GM12878 (cell line): ENCODE measurements around the gene SH2D6. TPM values are rescaled to one million over a fixed set of nuclear protein-coding genes. Genes with fewer than 3 reads are reported as not detected.

Experiments
- ATAC-seq: fragments of 200-7000 bp; cut with Tn5 transposase; 3 replicates; pipeline ENCODE4 v1.9.1; 2020; ENCODE audit warnings: mild to moderate bottlenecking, moderate library complexity
- BruUV-seq: library from RNA; stranded (reverse); fragments of 400-500 nt; replicated peaks from 2 replicates; lab custom pipeline; 2021; lab: Mats Ljungman, UMichigan
- CTCF ChIA-PET: fragments of 300-600 bp; sonication (Branson Sonifier 250); formaldehyde crosslinking; extraction: SDS; loops from one replicate; lab custom pipeline; 2021; ENCODE audit warnings: inconsistent platforms; lab: Yijun Ruan, JAX
- POLR2A ChIA-PET: fragments of 350-600 bp; formaldehyde crosslinking; extraction: SDS; loops from one replicate; lab custom pipeline; 2021; ENCODE audit warnings: inconsistent platforms; lab: Charles Lee
- RAD21 ChIA-PET: fragments of 300-600 bp; sonication (Branson Sonifier 250); formaldehyde crosslinking; loops from one replicate; lab custom pipeline; 2023; ENCODE audit warnings: antibody characterized with exemption; ENCODE audit not compliant: unreplicated experiment; lab: Charles Lee
- SMC1A ChIA-PET: fragments of 300-600 bp; sonication (Branson Sonifier 250); formaldehyde crosslinking; loops from one replicate; lab custom pipeline; 2023; ENCODE audit not compliant: unreplicated experiment, uncharacterized antibody; lab: Charles Lee
- DNase-seq: peaks from one replicate; pipeline ENCODE4 v3.0.0-alpha.2; 2011; ENCODE audit warnings: low read depth, low spot score
- FAIRE-seq: peaks from 3 replicates; lab custom pipeline; 2011; peaks lifted over from hg19 to GRCh38; lab: Jason Lieb, UNC
- H2AFZ ChIP-seq: 2 replicates; pipeline ENCODE4 v1.6.0; 2011; ENCODE audit warnings: low read depth, low read length, control low read depth; ENCODE audit not compliant: control insufficient read depth
- H3K27ac ChIP-seq: 2 replicates; pipeline ENCODE4 v1.5.1; 2011; ENCODE audit warnings: control low read depth; ENCODE audit not compliant: control insufficient read depth, insufficient read depth
- H3K27me3 ChIP-seq, 2 experiments: replicated peaks in 1 of 2; 2 replicates each; pipeline versions ENCODE4 v1.6.0 to v1.6.1; 2011; ENCODE audit warnings: low read length in 1 of 2; ENCODE audit not compliant: control insufficient read depth in 2 of 2, insufficient read depth in 2 of 2
- H3K36me3 ChIP-seq, 2 experiments: 2 replicates each; pipeline ENCODE4 v1.5.1; 2011; ENCODE audit warnings: low read length in 1 of 2; ENCODE audit not compliant: control insufficient read depth in 2 of 2, insufficient read depth in 2 of 2
- H3K4me1 ChIP-seq: 2 replicates; pipeline ENCODE4 v1.6.1; 2011; ENCODE audit warnings: mild to moderate bottlenecking, low read length, moderate library complexity, mixed read lengths; ENCODE audit not compliant: control insufficient read depth, insufficient read depth
- H3K4me2 ChIP-seq: 2 replicates; pipeline ENCODE4 v1.6.0; 2011; ENCODE audit warnings: control low read depth; ENCODE audit not compliant: control insufficient read depth, insufficient read depth
- H3K4me3 ChIP-seq: fragments of 200-600 bp; sonication (generic); 2 replicates; pipeline ENCODE4 v1.5.1; 2016
- H3K79me2 ChIP-seq: 2 replicates; pipeline ENCODE4 v1.6.0; 2011; ENCODE audit warnings: low read length; ENCODE audit not compliant: control insufficient read depth, insufficient read depth
- H3K9ac ChIP-seq: 2 replicates; pipeline ENCODE4 v1.8.0; 2011; ENCODE audit warnings: low read length, control low read depth, mixed read lengths; ENCODE audit not compliant: control insufficient read depth, insufficient read depth
- H3K9me3 ChIP-seq: replicated peaks from 3 replicates; pipeline ENCODE4 v1.5.1; 2011; ENCODE audit warnings: mild to moderate bottlenecking, low read length; ENCODE audit not compliant: control insufficient read depth, insufficient read depth
- H4K20me1 ChIP-seq: 2 replicates; pipeline ENCODE4 v1.6.0; 2011; ENCODE audit not compliant: control insufficient read depth, insufficient read depth
- BCLAF1 ChIP-seq: fragments of 450-650 bp; IDR thresholded peaks from 2 replicates; pipeline ENCODE4 v1.6.1; 2017; ENCODE audit warnings: antibody characterized with exemption, mild to moderate bottlenecking, moderate library complexity
- CBX3 ChIP-seq: fragments of 200-600 bp; sonication (generic); IDR thresholded peaks from 2 replicates; pipeline ENCODE4 v1.6.1; 2016; ENCODE audit warnings: low read depth, borderline replicate concordance
- CHD4 ChIP-seq: fragments of 200-600 bp; sonication (generic); IDR thresholded peaks from 2 replicates; pipeline ENCODE4 v1.6.1; 2016; ENCODE audit warnings: mild to moderate bottlenecking
- ESRRA ChIP-seq: IDR thresholded peaks from 2 replicates; pipeline ENCODE4 v1.6.1; 2012; ENCODE audit warnings: mild to moderate bottlenecking, low read length, improper control_type of control experiment
- GABPA ChIP-seq: IDR thresholded peaks from 2 replicates; pipeline ENCODE4 v1.6.1; 2014; ENCODE audit warnings: antibody characterized with exemption, low read depth, mild to moderate bottlenecking, inconsistent platforms
- HDAC6 ChIP-seq: fragments of 200-600 bp; sonication (generic); IDR thresholded peaks from one replicate; pipeline ENCODE4 v1.8.0; 2017; ENCODE audit warnings: antibody characterized with exemption; ENCODE audit not compliant: unreplicated experiment
- IRF3 ChIP-seq: fragments of 450-650 bp; IDR thresholded peaks from 2 replicates; pipeline ENCODE4 v1.6.1; 2014; ENCODE audit warnings: mild to moderate bottlenecking
- MYC ChIP-seq: IDR thresholded peaks from 2 replicates; pipeline ENCODE4 v1.6.1; 2011; ENCODE audit warnings: mild to moderate bottlenecking, low read length, moderate library complexity, inconsistent platforms; ENCODE audit not compliant: insufficient read depth, insufficient replicate concordance, insufficient read length, severe bottlenecking
- NR2F1 ChIP-seq: fragments of 450-650 bp; conservative IDR thresholded peaks from 2 replicates; pipeline ENCODE4 v1.6.1; 2017; ENCODE audit warnings: mild to moderate bottlenecking
- PKNOX1 ChIP-seq: fragments of 450-650 bp; IDR thresholded peaks from 2 replicates; pipeline ENCODE4 v1.6.1; 2016; ENCODE audit warnings: mild to moderate bottlenecking
- POU2F2 ChIP-seq: IDR thresholded peaks from 3 replicates; pipeline ENCODE4 v1.6.1; 2011; ENCODE audit warnings: low read depth, mild to moderate bottlenecking, low read length, borderline replicate concordance
- RBBP5 ChIP-seq: fragments of 200-600 bp; sonication (generic); conservative IDR thresholded peaks from 2 replicates; pipeline ENCODE4 v1.6.1; 2016
- RUNX3 ChIP-seq: IDR thresholded peaks from 2 replicates; pipeline ENCODE4 v1.6.1; 2012; ENCODE audit warnings: low read length, inconsistent platforms
- SMAD5 ChIP-seq: IDR thresholded peaks from 2 replicates; pipeline ENCODE4 v1.6.1; 2016; ENCODE audit warnings: antibody characterized with exemption, low read depth
- TAF1 ChIP-seq: IDR thresholded peaks from 2 replicates; pipeline ENCODE4 v1.6.1; 2011; ENCODE audit warnings: mild to moderate bottlenecking, low read depth, low read length, borderline replicate concordance
- TCF7 ChIP-seq: IDR thresholded peaks from 2 replicates; pipeline ENCODE4 v1.6.1; 2014; ENCODE audit warnings: antibody characterized with exemption, borderline replicate concordance
- ZZZ3 ChIP-seq: IDR thresholded peaks from 2 replicates; pipeline ENCODE4 v1.6.1; 2011; ENCODE audit warnings: low read depth; ENCODE audit not compliant: control insufficient read depth, insufficient read length
- WGBS: methylation state at CpG from one replicate; pipeline ENCODE4 v1.1.6; 2016; ENCODE audit warnings: low lambda C conversion rate; ENCODE audit not compliant: insufficient replicate concordance, insufficient coverage; ENCODE audit errors: missing lambda C conversion rate; 5-methylcytosine and 5-hydroxymethylcytosine counted together
- in situ Hi-C: fragments of 300-500 bp; cut with MboI; formaldehyde crosslinking; loops from 9 replicates; pipeline ENCODE4 v1.14.3; 2018; ENCODE audit warnings: mixed read lengths
- intact Hi-C: fragments of 100-400 bp; cut with micrococcal nuclease; formaldehyde crosslinking; loops from one replicate; pipeline ENCODE4 v1.14.2; 2022; ENCODE audit not compliant: unreplicated experiment
- polyA plus RNA-seq, 11 experiments: library from polyadenylated mRNA; depleted of rRNA in 4 of 11; unstranded in 6 of 11; stranded (reverse) in 5 of 11; fragments of >200 nt; fragmentation: Nextera tagmentation in 4 of 11; fragmentation: Illumina TruSeq in 1 of 11; extraction: Ambion mirVana in 4 of 11; extraction: Trizol in 1 of 11; gene quantifications; 1 replicate in 1 of 11; 2 replicates in 10 of 11; pipeline versions ENCODE4 v1.2.1 to v1.2.3, GENCODE V29; 2011 to 2016; ENCODE audit warnings: inconsistent platforms in 2 of 11, missing spikeins in 2 of 11, low read depth in 1 of 11
- total RNA-seq, 4 experiments: library from RNA; depleted of rRNA in 3 of 4; stranded (reverse); fragments of >200 nt in 3 of 4; fragmentation: Illumina TruSeq in 1 of 4; extraction: Trizol in 1 of 4; gene quantifications; 2 replicates each; pipeline versions ENCODE4 v1.2.1 to v1.2.3, GENCODE V29; 2013 to 2021

Gene SH2D6
- total and polyA plus RNA-seq, 10 of the 15 experiments (the other 5 are each of a cell fraction or from before 2014, with no cell fraction given): 0.23 to 0.59 (median 0.34) TPM; not detected in 6

GRCh38 chr2:85427300-85427835 lies 8.9 kb downstream of the SH2D6 start:
- ATAC-seq (no peak), FAIRE-seq (no peak), DNase-seq (no peak)
- Histone ChIP-seq H3K4me3 (no peak overlapping the region), H3K27me3 (no peaks in the 10 kb centered on the region), H3K27ac (no peak overlapping the region), H3K4me2 (no peak overlapping the region), H2AFZ (no peak overlapping the region), H4K20me1 (no peaks in the 10 kb centered on the region), H3K9ac (no peak overlapping the region), H3K9me3 (no peaks in the 10 kb centered on the region), H3K4me1 (no peaks in the 10 kb centered on the region), H3K36me3 (no peaks in the 10 kb centered on the region), H3K79me2 (no peaks in the 10 kb centered on the region)
- RAD21 ChIA-PET: interaction anchor here (2.6 kb wide), 1 partner anchor 125 kb away, joined by 13 read pairs; no protein-coding TSS in a partner anchor
- no peak for TF ChIP-seq ESRRA
- no peak for TF ChIP-seq PKNOX1
- no peak for TF ChIP-seq TAF1
- no peak for TF ChIP-seq TCF7
- TF ChIP-seq RBBP5: no peak
- no peak for TF ChIP-seq IRF3
- no peak for TF ChIP-seq SMAD5
- no peak for TF ChIP-seq NR2F1
- no peak for TF ChIP-seq RUNX3
- no peak for TF ChIP-seq HDAC6
- no peak for TF ChIP-seq MYC
- no peak for TF ChIP-seq GABPA
- no peak for TF ChIP-seq POU2F2
- TF ChIP-seq ZZZ3: no peak
- TF ChIP-seq BCLAF1: no peak
- TF ChIP-seq CBX3: no peak
- TF ChIP-seq CHD4: no peak
- intact Hi-C loops (loop anchor here (10.0 kb wide), 1 partner anchor 387 kb away; no protein-coding TSS in a partner anchor), in situ Hi-C loops (no loop called here)
- WGBS: 15% methylated on average over 3 of the region's 3 CpGs
- SMC1A ChIA-PET: interaction anchor here (1.1 to 3.2 kb wide), 5 partner anchors 36 to 256 kb away, joined by 3 to 22 read pairs (median 4); no protein-coding TSS in a partner anchor
- CTCF ChIA-PET: interaction anchor here (0.6 to 3.4 kb wide), 3 partner anchors 7 to 150 kb away, joined by 4 to 17 read pairs (median 5); partner anchors contain the start of gene VAMP8
- BruUV-seq: no TSS peak
- POLR2A ChIA-PET: interaction anchor here (1.5 kb wide), 1 partner anchor 15 kb away, joined by 5 read pairs; no protein-coding TSS in a partner anchor
